AG09309 (cell line): ENCODE data around the gene CFAP92.

Experiments
- DNase-seq: peaks from one replicate; pipeline ENCODE4 v3.0.0-alpha.2; 2010; ENCODE audit warnings: low read depth
- H3K4me3 ChIP-seq: 2 replicates; pipeline ENCODE4 v1.5.1; 2011; ENCODE audit warnings: mild to moderate bottlenecking, low read depth, low read length, moderate library complexity; ENCODE audit not compliant: control insufficient read depth
- CTCF ChIP-seq: IDR thresholded peaks from 2 replicates; pipeline ENCODE4 v1.5.1; 2011; ENCODE audit warnings: mild to moderate bottlenecking, low read depth, low read length, inconsistent platforms; ENCODE audit not compliant: insufficient read depth, control insufficient read depth; ENCODE audit errors: missing control alignments

Gene CFAP92

DNA sequence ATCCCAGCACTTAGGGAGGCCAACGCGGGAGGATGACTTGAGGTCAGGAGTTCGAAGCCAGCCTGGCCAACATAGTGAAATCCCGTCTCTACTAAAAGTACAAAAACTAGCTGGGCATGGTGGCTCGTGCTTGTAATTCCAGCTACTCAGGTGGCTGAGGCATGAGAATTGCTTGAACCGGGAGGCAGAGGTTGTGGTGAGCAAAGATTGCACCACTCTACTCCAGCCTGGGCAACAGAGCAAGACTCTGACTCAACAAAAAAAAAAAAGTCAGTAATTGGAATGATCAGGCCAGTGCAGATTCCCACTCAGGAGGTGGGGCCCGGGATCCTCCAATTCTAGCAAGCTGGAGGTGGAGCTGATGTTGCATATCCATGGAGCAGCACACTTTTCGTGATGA is 5.6 kb downstream of the CFAP92 start:
- TF ChIP-seq CTCF, result no peak

GRCh38 chr3:128987302-128988100 is 6.4 kb downstream of the CFAP92 start:
- H3K4me3 ChIP-seq, result no peak overlapping the region
- no peak for DNase-seq
- TF ChIP-seq CTCF, result no peak

More for the DNA sequence above, 5.6 kb downstream of the CFAP92 start:
- DNase-seq, result no peak
- H3K4me3 ChIP-seq, result no peak overlapping the region

DNA sequence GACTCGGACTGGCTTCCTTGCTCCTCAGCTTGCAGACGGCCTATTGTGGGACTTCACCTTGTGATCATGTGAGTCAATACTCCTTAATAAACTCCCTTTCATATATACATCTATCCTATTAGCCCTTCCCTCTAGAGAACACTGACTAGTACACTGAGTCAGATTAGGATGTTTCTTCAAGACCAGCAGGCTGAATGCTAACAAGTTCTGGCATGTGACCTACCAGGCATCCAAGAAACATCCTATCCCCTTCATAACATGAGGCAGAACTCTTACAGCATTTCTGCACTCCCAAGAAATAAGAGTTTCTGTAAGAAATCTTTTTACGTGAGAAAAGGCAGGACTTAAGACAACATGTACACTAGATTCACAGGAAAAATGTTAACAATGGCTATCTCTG is 9.3 kb downstream of the CFAP92 start:
- no peak for TF ChIP-seq CTCF
- H3K4me3 ChIP-seq, result no peak overlapping the region
- no peak for DNase-seq

- no peak for DNase-seq
- TF ChIP-seq CTCF, result no peak
- no peak overlapping the region for H3K4me3 ChIP-seq
Observed at GRCh38 chr3:128983293-128984069, 10.4 kb downstream of the CFAP92 start.

- no peak for DNase-seq
- no peak overlapping the region for H3K4me3 ChIP-seq
- no peak for TF ChIP-seq CTCF
Observed at GRCh38 chr3:128975276-128975675, 18.6 kb downstream of the CFAP92 start.

DNA sequence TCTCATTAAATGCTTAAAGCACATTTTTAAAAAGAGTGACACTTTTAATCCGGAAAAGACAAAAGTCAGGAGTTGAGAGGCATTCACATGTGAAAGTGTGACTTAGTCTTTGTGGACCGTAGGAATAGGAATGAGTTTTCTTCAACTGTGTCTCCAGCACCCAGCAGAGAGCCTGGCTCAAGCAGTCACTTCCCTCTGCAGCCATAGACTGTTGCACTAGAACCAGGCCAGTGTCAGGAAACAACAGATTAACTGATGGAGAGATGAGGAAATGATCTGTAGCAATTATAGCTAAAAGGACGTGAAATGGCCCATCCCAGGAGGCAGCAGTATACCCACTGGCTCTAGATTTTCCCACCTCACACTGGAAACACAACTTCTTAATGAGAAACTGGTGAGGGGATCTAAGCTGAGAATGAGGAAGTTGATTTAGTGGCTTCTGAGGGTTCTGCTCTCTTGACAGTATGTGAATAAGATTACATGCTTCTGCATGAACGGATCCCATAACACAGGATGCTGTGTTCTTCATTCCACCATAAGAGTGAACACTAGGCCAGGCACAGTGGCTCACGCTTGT is 19.8 kb downstream of the CFAP92 start:
- TF ChIP-seq CTCF, result no peak
- no peak for DNase-seq

More for the DNA sequence above, 19.8 kb downstream of the CFAP92 start:
- H3K4me3 ChIP-seq, result no peak overlapping the region
